Astrocyte of the spinal cord (primary cell): ENCODE data around the gene RGL1.

Experiments used
- DNase-seq: peaks from one replicate; pipeline ENCODE4 v3.0.0; 2011; ENCODE audit warnings: low read depth, low spot score
- H3K4me3 ChIP-seq: 2 replicates; pipeline ENCODE4 v1.5.1; 2011; ENCODE audit warnings: low read depth, mild to moderate bottlenecking, low read length, moderate library complexity
- in situ Hi-C: cut with HindIII; loops from 2 replicates; pipeline ENCODE4 v1.10.0; 2017; ENCODE audit warnings: low sequenced_read_pairs
- TF ChIP-seq, protein P1 (sequence below): IDR thresholded peaks from 2 replicates; pipeline ENCODE4 v1.5.1; 2012; ENCODE audit warnings: low read depth, mild to moderate bottlenecking, low read length, inconsistent platforms

RGL1 gene

DNA sequence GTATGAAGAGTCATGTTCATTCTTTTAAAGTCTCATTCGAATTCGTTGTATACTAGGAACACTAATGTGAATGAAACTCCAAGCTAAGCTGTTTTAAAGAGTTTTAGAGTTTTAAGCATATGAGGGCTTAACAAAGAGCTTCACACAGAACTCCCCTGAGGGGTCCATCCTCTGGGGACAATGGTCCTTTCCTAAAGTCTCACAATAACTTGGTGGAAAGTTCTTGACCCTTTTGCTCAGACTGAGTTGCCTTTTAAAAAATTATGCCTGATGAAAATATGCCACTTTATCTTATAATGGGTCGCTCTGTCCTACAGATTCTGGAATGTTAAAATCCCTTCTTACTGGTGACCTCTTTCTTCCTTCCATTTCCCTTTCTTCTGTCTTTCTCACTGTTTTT, 64.3 kb downstream of the RGL1 start:
- in situ Hi-C loops, result no loop called here
- no peak for DNase-seq
- TF ChIP-seq, protein P1, sequence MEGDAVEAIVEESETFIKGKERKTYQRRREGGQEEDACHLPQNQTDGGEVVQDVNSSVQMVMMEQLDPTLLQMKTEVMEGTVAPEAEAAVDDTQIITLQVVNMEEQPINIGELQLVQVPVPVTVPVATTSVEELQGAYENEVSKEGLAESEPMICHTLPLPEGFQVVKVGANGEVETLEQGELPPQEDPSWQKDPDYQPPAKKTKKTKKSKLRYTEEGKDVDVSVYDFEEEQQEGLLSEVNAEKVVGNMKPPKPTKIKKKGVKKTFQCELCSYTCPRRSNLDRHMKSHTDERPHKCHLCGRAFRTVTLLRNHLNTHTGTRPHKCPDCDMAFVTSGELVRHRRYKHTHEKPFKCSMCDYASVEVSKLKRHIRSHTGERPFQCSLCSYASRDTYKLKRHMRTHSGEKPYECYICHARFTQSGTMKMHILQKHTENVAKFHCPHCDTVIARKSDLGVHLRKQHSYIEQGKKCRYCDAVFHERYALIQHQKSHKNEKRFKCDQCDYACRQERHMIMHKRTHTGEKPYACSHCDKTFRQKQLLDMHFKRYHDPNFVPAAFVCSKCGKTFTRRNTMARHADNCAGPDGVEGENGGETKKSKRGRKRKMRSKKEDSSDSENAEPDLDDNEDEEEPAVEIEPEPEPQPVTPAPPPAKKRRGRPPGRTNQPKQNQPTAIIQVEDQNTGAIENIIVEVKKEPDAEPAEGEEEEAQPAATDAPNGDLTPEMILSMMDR, result no peak
- H3K4me3 ChIP-seq, result no peak overlapping the region

DNA sequence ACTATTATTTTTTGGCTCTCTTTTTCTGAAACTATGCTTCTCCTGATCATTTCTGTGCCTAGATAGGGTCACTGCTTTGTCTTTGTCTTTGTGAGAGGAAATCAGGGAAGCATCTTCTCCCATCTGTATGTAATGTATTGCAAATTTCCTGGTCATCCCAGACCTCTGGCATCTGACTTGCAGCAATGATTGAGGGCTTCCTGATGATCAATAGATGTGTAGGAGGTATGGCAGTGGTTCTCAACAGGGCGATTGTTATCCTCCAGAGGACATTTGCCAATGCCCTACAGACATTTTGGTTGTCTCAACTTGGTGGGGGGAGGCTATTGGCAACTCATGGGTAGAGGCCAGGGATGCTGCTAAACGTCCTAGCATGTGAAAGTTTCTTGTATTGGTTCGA, 64.7 kb downstream of the RGL1 start:
- no peak overlapping the region for H3K4me3 ChIP-seq
- no peak for DNase-seq
- TF ChIP-seq, protein P1, result no peak
- in situ Hi-C loops, result no loop called here

DNA sequence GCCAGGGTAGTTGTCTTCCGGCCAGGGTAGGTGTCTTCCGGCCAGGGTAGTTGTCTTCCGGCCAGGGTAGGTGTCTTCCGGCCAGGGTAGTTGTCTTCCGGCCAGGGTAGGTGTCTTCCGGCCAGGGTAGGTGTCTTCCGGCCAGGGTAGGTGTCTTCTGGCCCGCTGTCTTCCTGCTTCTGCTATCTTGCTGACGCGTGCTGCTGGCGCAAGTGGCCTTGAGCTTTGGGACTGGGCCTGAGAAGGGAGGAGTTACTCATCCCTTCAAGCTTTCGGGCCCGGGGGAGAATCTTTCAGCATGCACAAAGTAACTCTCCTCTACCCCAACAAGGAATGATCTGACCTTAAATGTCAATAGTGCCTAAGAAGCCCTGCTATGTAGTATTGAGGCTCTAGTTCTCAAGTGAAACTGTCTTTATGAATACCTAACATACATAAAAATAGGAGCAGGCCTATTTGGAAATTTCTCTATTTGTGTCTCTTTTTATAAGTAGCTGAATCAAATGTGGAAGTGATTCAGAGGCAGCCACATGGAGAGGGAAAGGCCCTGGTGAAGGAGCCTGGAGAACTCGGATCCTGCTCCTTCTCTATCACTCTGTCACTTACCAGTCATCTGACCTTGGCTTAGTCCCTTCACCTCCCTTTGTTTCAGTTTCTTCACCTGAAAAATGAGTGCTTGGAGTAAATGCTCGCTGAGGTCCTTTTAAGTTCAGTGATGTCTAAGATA, 65.6 kb downstream of the RGL1 start:
- no peak overlapping the region for H3K4me3 ChIP-seq
- in situ Hi-C loops, result no loop called here
- TF ChIP-seq, protein P1, result no peak
- DNase-seq, result no peak

DNA sequence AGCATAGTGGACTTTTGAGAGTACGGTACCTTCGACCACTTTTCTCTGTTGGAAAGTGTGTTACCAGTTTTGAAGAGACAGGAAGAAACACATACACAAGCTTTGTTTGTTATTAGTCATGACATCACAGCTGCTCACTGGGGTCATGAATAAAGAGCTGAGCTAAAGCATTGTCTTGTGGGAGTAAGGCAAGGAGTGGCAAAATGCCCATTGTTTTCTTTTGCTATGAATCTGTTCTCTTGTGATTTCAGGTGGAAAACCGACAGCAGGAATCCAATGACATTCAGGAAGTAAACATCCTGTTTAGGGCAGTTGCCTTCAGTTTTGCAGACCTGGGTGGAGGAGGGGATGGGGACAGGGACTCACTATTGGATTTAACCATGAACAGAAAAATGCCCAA, 66.2 kb downstream of the RGL1 start:
- TF ChIP-seq, protein P1, result no peak
- no peak overlapping the region for H3K4me3 ChIP-seq
- peak; percentile 66 for DNase-seq
- in situ Hi-C loops, result no loop called here

DNA sequence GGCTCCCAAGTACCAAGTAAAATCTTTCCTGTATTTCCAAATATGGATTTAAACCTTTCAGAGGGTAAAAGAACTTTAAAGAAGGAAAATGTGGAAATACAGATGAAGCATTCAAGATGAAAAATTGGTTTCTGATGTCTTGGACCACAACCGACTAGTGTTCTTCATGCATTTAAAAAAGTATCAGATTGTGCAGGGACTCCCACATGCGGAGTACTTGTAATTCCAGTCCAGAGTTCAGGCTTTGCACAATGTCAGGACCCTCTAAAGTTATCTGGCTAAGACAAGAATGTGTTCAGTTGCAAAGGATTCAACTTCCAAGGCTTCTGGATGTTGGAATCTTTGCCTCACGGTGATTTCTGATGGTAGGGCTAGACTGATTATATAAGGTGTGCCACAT, 66.7 kb downstream of the RGL1 start:
- no peak overlapping the region for H3K4me3 ChIP-seq
- in situ Hi-C loops, result no loop called here
- no peak for DNase-seq
- TF ChIP-seq, protein P1, result no peak

DNA sequence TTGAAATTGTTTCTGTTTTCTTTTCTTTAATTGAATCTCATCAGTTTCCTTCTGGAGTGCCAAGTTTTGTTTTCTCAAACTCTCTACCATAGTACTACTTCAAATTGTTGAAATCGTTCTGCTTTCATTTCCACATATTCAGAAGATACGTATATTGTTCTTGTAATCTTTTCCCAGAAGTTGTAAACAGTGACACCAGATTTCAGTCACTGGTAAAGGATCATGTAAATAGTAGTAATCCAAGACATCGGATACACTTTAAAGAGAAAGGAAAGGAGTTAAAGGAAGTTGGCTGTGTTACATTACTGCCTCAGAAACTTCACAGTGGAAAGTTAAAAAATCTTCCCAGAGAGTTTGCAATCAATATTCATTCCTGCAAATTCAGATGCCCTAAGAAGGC, 67.5 kb downstream of the RGL1 start:
- DNase-seq, result no peak
- no peak overlapping the region for H3K4me3 ChIP-seq
- in situ Hi-C loops, result no loop called here
- TF ChIP-seq, protein P1, result no peak
